Mesenchymal stem cell (in vitro differentiated cells and primary cell): Measurements from ENCODE around the gene FOXA1.

Experiments used
- DNase-seq: peaks from one replicate; pipeline ENCODE4 v3.0.0-alpha.2; 2013
- H2AFZ ChIP-seq: one replicate; pipeline ENCODE4 v1.6.1; 2013; ENCODE audit warnings: low read depth, mild to moderate bottlenecking, control low read depth, inconsistent platforms, low read length, moderate library complexity
- H2AK5ac ChIP-seq: 2 replicates; pipeline ENCODE4 v1.6.1; 2013; ENCODE audit warnings: low read length, moderate library complexity, mild to moderate bottlenecking, inconsistent platforms; ENCODE audit not compliant: severe bottlenecking
- H2BK120ac ChIP-seq: one replicate; pipeline ENCODE4 v1.6.1; 2013; ENCODE audit warnings: low read depth, mild to moderate bottlenecking, inconsistent platforms, low read length, moderate library complexity
- H2BK12ac ChIP-seq, 2 experiments: one replicate each; pipeline ENCODE4 v1.6.1; 2013; ENCODE audit warnings: inconsistent platforms in 2 of 2, low read length in 2 of 2, mild to moderate bottlenecking in 2 of 2, moderate library complexity in 2 of 2, control low read depth in 1 of 2
- H2BK15ac ChIP-seq: one replicate; pipeline ENCODE4 v1.6.1; 2013; ENCODE audit warnings: mild to moderate bottlenecking, low read depth, inconsistent platforms; ENCODE audit not compliant: poor library complexity, severe bottlenecking
- H2BK5ac ChIP-seq: 2 replicates; pipeline ENCODE4 v1.6.1; 2013; ENCODE audit warnings: low read depth, mild to moderate bottlenecking, low read length, control low read depth, inconsistent platforms; ENCODE audit not compliant: poor library complexity, severe bottlenecking
- H3K14ac ChIP-seq, 2 experiments: one replicate each; pipeline ENCODE4 v1.6.1; 2013; ENCODE audit warnings: inconsistent platforms in 2 of 2, low read length in 2 of 2, control low read depth in 1 of 2, mild to moderate bottlenecking in 1 of 2, moderate library complexity in 1 of 2
- H3K18ac ChIP-seq, 2 experiments: one replicate each; pipeline ENCODE4 v1.6.1; 2013; ENCODE audit warnings: inconsistent platforms in 2 of 2, low read length in 2 of 2, control low read depth in 1 of 2, low read depth in 1 of 2, mild to moderate bottlenecking in 1 of 2
- H3K23ac ChIP-seq, 2 experiments: one replicate each; pipeline ENCODE4 v1.6.1; 2013; ENCODE audit warnings: inconsistent platforms in 2 of 2, low read length in 2 of 2, mild to moderate bottlenecking in 2 of 2, moderate library complexity in 2 of 2, control low read depth in 1 of 2
- H3K27ac ChIP-seq: 2 replicates; pipeline ENCODE4 v1.5.1; 2013; ENCODE audit warnings: mild to moderate bottlenecking, moderate library complexity, low read length, control low read depth, inconsistent platforms; ENCODE audit not compliant: poor library complexity, severe bottlenecking
- H3K27me3 ChIP-seq, 2 experiments: 2 replicates each; pipeline versions ENCODE4 v1.6.1 to v1.7.0; 2013; ENCODE audit warnings: low read length in 2 of 2, mild to moderate bottlenecking in 2 of 2, moderate library complexity in 2 of 2, control low read depth in 1 of 2, inconsistent platforms in 1 of 2; ENCODE audit not compliant: control insufficient read depth in 1 of 2, insufficient read depth in 1 of 2
- H3K36me3 ChIP-seq, 2 experiments: 2 replicates each; pipeline versions ENCODE4 v1.6.1 to v1.7.0; 2013; ENCODE audit warnings: low read length in 2 of 2, control low read depth in 1 of 2, inconsistent platforms in 1 of 2, low read depth in 1 of 2, mild to moderate bottlenecking in 1 of 2; ENCODE audit not compliant: insufficient read depth in 2 of 2, control insufficient read depth in 1 of 2
- H3K4ac ChIP-seq, 2 experiments: one replicate each; pipeline ENCODE4 v1.6.1; 2013; ENCODE audit warnings: inconsistent platforms in 2 of 2, low read length in 2 of 2, mild to moderate bottlenecking in 2 of 2, moderate library complexity in 2 of 2, control low read depth in 1 of 2, low read depth in 1 of 2
- H3K4me1 ChIP-seq: 2 replicates; pipeline ENCODE4 v1.6.1; 2013; ENCODE audit warnings: low read depth, low read length, control low read depth; ENCODE audit not compliant: control insufficient read depth, insufficient read depth
- H3K4me2 ChIP-seq: 2 replicates; pipeline ENCODE4 v1.6.1; 2013; ENCODE audit warnings: low read length, mild to moderate bottlenecking, inconsistent platforms; ENCODE audit not compliant: poor library complexity, severe bottlenecking
- H3K4me3 ChIP-seq, 2 experiments: 2 replicates each; pipeline versions ENCODE4 v1.5.1 to v1.7.0; 2013; ENCODE audit warnings: low read length in 2 of 2, mild to moderate bottlenecking in 2 of 2, control low read depth in 1 of 2, low read depth in 1 of 2; ENCODE audit not compliant: insufficient read depth in 1 of 2
- H3K79me1 ChIP-seq: replicated peaks from 2 replicates; pipeline ENCODE4 v1.6.1; 2013; ENCODE audit warnings: mild to moderate bottlenecking, control low read depth, low read length, inconsistent platforms; ENCODE audit not compliant: poor library complexity, severe bottlenecking
- H3K9ac ChIP-seq: 2 replicates; pipeline ENCODE4 v1.7.0; 2013; ENCODE audit warnings: mild to moderate bottlenecking, low read length, moderate library complexity
- H3K9me3 ChIP-seq: 2 replicates; pipeline ENCODE4 v1.7.0; 2013; ENCODE audit warnings: mild to moderate bottlenecking, low read length; ENCODE audit not compliant: control insufficient read depth
- H4K8ac ChIP-seq: one replicate; pipeline ENCODE4 v1.6.1; 2013; ENCODE audit warnings: inconsistent platforms, mild to moderate bottlenecking, low read length, moderate library complexity
- H4K91ac ChIP-seq: one replicate; pipeline ENCODE4 v1.6.1; 2013; ENCODE audit warnings: mild to moderate bottlenecking, low read length, inconsistent platforms
- WGBS: methylation state at CpG from one replicate; pipeline ENCODE4 v1.1.7; 2013; ENCODE audit warnings: mixed read lengths; 5-methylcytosine and 5-hydroxymethylcytosine counted together

Gene FOXA1

GRCh38 chr14:37601865-37602264 is 6.8 kb upstream of the FOXA1 start:
- no peak overlapping the region for H2BK5ac ChIP-seq
- H3K23ac ChIP-seq = no peak overlapping the region
- no peak overlapping the region for H3K27ac ChIP-seq
- H4K8ac ChIP-seq = no peak overlapping the region
- H3K4me3 ChIP-seq = no peak overlapping the region
- H2BK120ac ChIP-seq = no peak overlapping the region
- no peak overlapping the region for H3K14ac ChIP-seq
- DNase-seq = no peak
- H4K91ac ChIP-seq = no peak overlapping the region
- H2BK15ac ChIP-seq = no peak overlapping the region
- H3K79me1 ChIP-seq = no peaks in the 10 kb centered on the region
- no peak overlapping the region for H2AFZ ChIP-seq
- H3K36me3 ChIP-seq = peaks cover 0 to 2% of the 10 kb centered on the region in 2 experiments
- H3K4ac ChIP-seq = no peak overlapping the region
- no peak overlapping the region for H3K4me2 ChIP-seq
- H2BK12ac ChIP-seq = no peak overlapping the region
- H2AK5ac ChIP-seq = no peak overlapping the region
- H3K9me3 ChIP-seq = peaks cover 16% of the 10 kb centered on the region
- H3K27me3 ChIP-seq = peaks cover 100% of the 10 kb centered on the region in 2 experiments
- no peak overlapping the region for H3K9ac ChIP-seq
- WGBS = 36% methylated on average over 14 of the region's 22 CpGs
- H3K4me1 ChIP-seq = peaks cover 15% of the 10 kb centered on the region
- no peak overlapping the region for H3K18ac ChIP-seq

- Histone ChIP-seq H3K4ac (no peak overlapping the region), H3K9ac (no peak overlapping the region)
- WGBS = 65% methylated on average over 4 of the region's 4 CpGs
Observed at GRCh38 chr14:37600880-37601741, 6.1 kb upstream of the FOXA1 start.

GRCh38 chr14:37599507-37600368 is 4.7 kb upstream of the FOXA1 start:
- Histone ChIP-seq H2BK5ac (no peak overlapping the region), H3K14ac (no peak overlapping the region), H3K4me2 (peak overlapping the region; percentile 47), H2AK5ac (no peak overlapping the region), H3K36me3 (peaks cover 0 to 2% of the 10 kb centered on the region in 2 experiments), H3K23ac (peak overlapping the region in 1 of 2 experiments; percentile 3), H2BK12ac (no peak overlapping the region), H3K4me1 (peaks cover 28% of the 10 kb centered on the region), H3K18ac (no peak overlapping the region), H3K79me1 (no peaks in the 10 kb centered on the region), H4K8ac (no peak overlapping the region), H3K27ac (no peak overlapping the region), H3K4ac (no peak overlapping the region), H2BK120ac (no peak overlapping the region), H3K9ac (no peak overlapping the region), H2AFZ (no peak overlapping the region), H3K4me3 (peak overlapping the region in 1 of 2 experiments; percentile 44), H4K91ac (no peak overlapping the region), H3K27me3 (peaks cover 93 to 95% of the 10 kb centered on the region in 2 experiments), H2BK15ac (no peak overlapping the region), H3K9me3 (peaks cover 14% of the 10 kb centered on the region)
- WGBS = 2% methylated on average over 50 of the region's 57 CpGs
- peak; percentile 21 for DNase-seq

More at GRCh38 chr14:37600880-37601741, 6.1 kb upstream of the FOXA1 start:
- Histone ChIP-seq H3K79me1 (no peaks in the 10 kb centered on the region), H4K91ac (no peak overlapping the region), H3K4me3 (no peak overlapping the region), H2BK120ac (no peak overlapping the region), H2BK12ac (no peak overlapping the region), H3K4me1 (peaks cover 16% of the 10 kb centered on the region), H2BK5ac (no peak overlapping the region), H2BK15ac (no peak overlapping the region), H3K14ac (no peak overlapping the region), H3K9me3 (peaks cover 14% of the 10 kb centered on the region), H3K4me2 (no peak overlapping the region), H4K8ac (no peak overlapping the region), H3K27ac (no peak overlapping the region), H2AK5ac (no peak overlapping the region), H3K36me3 (peaks cover 0 to 2% of the 10 kb centered on the region in 2 experiments), H3K23ac (no peak overlapping the region), H2AFZ (no peak overlapping the region), H3K18ac (no peak overlapping the region), H3K27me3 (peaks cover 100% of the 10 kb centered on the region in 2 experiments)
- no peak for DNase-seq
